DOHH2 (cell line): ENCODE data around the gene PRCC.

Source experiments
- CTCF ChIP-seq: fragments of 200-600 bp; sonication (generic); IDR thresholded peaks from one replicate; pipeline ENCODE4 v1.5.1; 2014; ENCODE audit warnings: antibody characterized with exemption, mild to moderate bottlenecking, low read depth, low read length; ENCODE audit not compliant: poor library complexity, severe bottlenecking
- EZH2phosphoT487 ChIP-seq: fragments of 200-600 bp; sonication (generic); IDR thresholded peaks from 2 replicates; pipeline ENCODE4 v1.6.1; 2017; ENCODE audit warnings: borderline replicate concordance, mild to moderate bottlenecking, antibody characterized with exemption, low read length, moderate library complexity, mixed read lengths

GRCh38 chr1:156842618-156843300 is 75.4 kb downstream of the PRCC start:
- TF ChIP-seq CTCF = no peak
- TF ChIP-seq EZH2phosphoT487 = no peak
